HepG2 (cell line): ENCODE results near the gene SBK1. TPM values are rescaled to one million over a fixed set of nuclear protein-coding genes. Genes with fewer than 3 reads are reported as not detected.
A peak's percentile ranks its signal among the peaks of the same experiment; 100 is the strongest.

Experiments used
- ARID3A ChIP-seq: IDR thresholded peaks from 2 replicates; pipeline ENCODE4 v1.6.1; 2012; ENCODE audit warnings: low read depth, low read length, improper control_type of control experiment
- DR1 ChIP-seq: sonication (generic); formaldehyde crosslinking; IDR thresholded peaks from 2 replicates; pipeline ENCODE4 v1.8.0; 2021; ENCODE audit warnings: mild to moderate bottlenecking, missing genetic modification reagents, inconsistent platforms
- FOXK2 ChIP-seq: fragments of 450-650 bp; IDR thresholded peaks from 2 replicates; pipeline ENCODE4 v1.6.1; 2016
- FOXP4 ChIP-seq: sonication (generic); formaldehyde crosslinking; IDR thresholded peaks from 2 replicates; pipeline ENCODE4 v1.4.0; 2020; ENCODE audit warnings: missing genetic modification reagents
- GPN1 ChIP-seq: sonication (generic); formaldehyde crosslinking; IDR thresholded peaks from 2 replicates; pipeline ENCODE4 v1.5.1; 2020; ENCODE audit warnings: missing genetic modification reagents, borderline replicate concordance
- HMG20B ChIP-seq: conservative IDR thresholded peaks from 2 replicates; pipeline ENCODE4 v1.6.1; 2016; ENCODE audit warnings: missing genetic modification reagents, missing compliant biosample characterization
- IKZF1 ChIP-seq: fragments of 450-650 bp; IDR thresholded peaks from 2 replicates; pipeline ENCODE4 v1.7.1; 2016
- ISL2 ChIP-seq: sonication (generic); formaldehyde crosslinking; IDR thresholded peaks from 2 replicates; pipeline ENCODE4 v1.5.0; 2020; ENCODE audit warnings: missing genetic modification reagents
- MIER2 ChIP-seq: IDR thresholded peaks from 2 replicates; pipeline ENCODE4 v1.6.1; 2016; ENCODE audit warnings: missing biosample characterization, missing genetic modification reagents
- NR3C1 ChIP-seq: sonication (generic); formaldehyde crosslinking; IDR thresholded peaks from 2 replicates; pipeline ENCODE4 v1.4.0; 2020; ENCODE audit warnings: missing genetic modification reagents
- SALL2 ChIP-seq: sonication (generic); formaldehyde crosslinking; IDR thresholded peaks from 2 replicates; pipeline ENCODE4 v1.8.1; 2023; ENCODE audit warnings: mild to moderate bottlenecking, missing genetic modification reagents, inconsistent platforms
- SAP130 ChIP-seq: IDR thresholded peaks from 2 replicates; pipeline ENCODE4 v1.6.1; 2016; ENCODE audit warnings: low read depth
- SIN3B ChIP-seq: fragments of 150-350 bp; IDR thresholded peaks from 2 replicates; pipeline ENCODE4 v1.6.1; 2014; ENCODE audit warnings: low read length
- TFE3 ChIP-seq: IDR thresholded peaks from 2 replicates; pipeline ENCODE4 v1.6.1; 2016
- YEATS4 ChIP-seq: sonication (generic); formaldehyde crosslinking; IDR thresholded peaks from 2 replicates; pipeline ENCODE4 v1.4.0; 2020; ENCODE audit warnings: missing genetic modification reagents, borderline replicate concordance
- ZNF160 ChIP-seq: sonication (generic); formaldehyde crosslinking; IDR thresholded peaks from 2 replicates; pipeline ENCODE4 v1.8.0; 2022; ENCODE audit warnings: mild to moderate bottlenecking, inconsistent platforms, missing genetic modification reagents
- ZNF253 ChIP-seq: sonication (generic); formaldehyde crosslinking; IDR thresholded peaks from 2 replicates; pipeline ENCODE4 v1.8.0; 2022; ENCODE audit warnings: mild to moderate bottlenecking, missing genetic modification reagents, borderline replicate concordance
- ZNF281 ChIP-seq: sonication (generic); formaldehyde crosslinking; IDR thresholded peaks from 2 replicates; pipeline ENCODE4 v1.4.0; 2020; ENCODE audit warnings: missing genetic modification reagents, borderline replicate concordance
- ZNF282 ChIP-seq: fragments of 450-650 bp; IDR thresholded peaks from 2 replicates; pipeline ENCODE4 v1.6.1; 2018; ENCODE audit not compliant: partially characterized antibody
- ZNF430 ChIP-seq: sonication (generic); formaldehyde crosslinking; IDR thresholded peaks from 2 replicates; pipeline ENCODE4 v1.9.0; 2021; ENCODE audit warnings: mild to moderate bottlenecking, missing genetic modification reagents
- ZNF510 ChIP-seq: sonication (generic); formaldehyde crosslinking; IDR thresholded peaks from 2 replicates; pipeline ENCODE4 v1.4.0; 2020; ENCODE audit warnings: low read depth, mild to moderate bottlenecking, missing genetic modification reagents
- ZNF652 ChIP-seq: IDR thresholded peaks from 2 replicates; pipeline ENCODE4 v1.6.1; 2016; ENCODE audit warnings: low read depth, borderline replicate concordance
- ZNF660 ChIP-seq: sonication (generic); formaldehyde crosslinking; IDR thresholded peaks from 2 replicates; pipeline ENCODE4 v1.5.1; 2020; ENCODE audit warnings: mild to moderate bottlenecking, low read depth, missing genetic modification reagents, borderline replicate concordance
- ZNF724P ChIP-seq: sonication (generic); formaldehyde crosslinking; IDR thresholded peaks from 2 replicates; pipeline ENCODE4 v1.8.0; 2022; ENCODE audit warnings: missing genetic modification reagents, borderline replicate concordance
- ZNF776 ChIP-seq: sonication (generic); formaldehyde crosslinking; IDR thresholded peaks from 2 replicates; pipeline ENCODE4 v1.4.0; 2020; ENCODE audit warnings: mild to moderate bottlenecking, missing genetic modification reagents
- polyA plus RNA-seq, 8 experiments: library from polyadenylated mRNA; depleted of rRNA in 3 of 8; stranded (reverse) in 7 of 8; unstranded in 1 of 8; fragments of >200 nt; fragmentation: Illumina TruSeq in 4 of 8; extraction: Trizol in 4 of 8; gene quantifications; 2 replicates each; pipeline versions ENCODE4 v1.2.1 to v1.2.3, GENCODE V29; 2011 to 2016; ENCODE audit warnings: low read depth in 4 of 8, missing spikeins in 1 of 8, mixed read lengths in 1 of 8; ENCODE audit not compliant: insufficient read depth in 1 of 8
- total RNA-seq, 5 experiments: library from RNA; depleted of rRNA; stranded (reverse); fragments of >200 nt; fragmentation: Illumina TruSeq; extraction: Trizol; gene quantifications; 2 replicates each; pipeline ENCODE4 v1.2.3, GENCODE V29; 2016; ENCODE audit warnings: low read depth in 1 of 5

Gene SBK1
- total and polyA plus RNA-seq, 2 of the 13 experiments (the other 11 are each of a cell fraction or from before 2014, with no cell fraction given) = 0.15 to 0.17 TPM

- TF ChIP-seq ISL2 = peak; percentile 42; the same call in 1 of the 2 replicates
- peak; percentile 98; the same call in 1 of the 2 replicates for TF ChIP-seq GPN1 (CRISPR knock-in tag)
- no peak for TF ChIP-seq FOXK2
- peak; percentile 89 for TF ChIP-seq ZNF430 (CRISPR knock-in tag)
- TF ChIP-seq ZNF281 = peak; percentile 92
- peak; percentile 81; the same call in 1 of the 2 replicates for TF ChIP-seq ZNF160 (CRISPR knock-in tag)
- TF ChIP-seq IKZF1 = no peak
- no peak for TF ChIP-seq NR3C1 (CRISPR knock-in tag)
- peak; percentile 55; the same call in 1 of the 2 replicates for TF ChIP-seq FOXP4 (CRISPR knock-in tag)
- TF ChIP-seq TFE3 (CRISPR knock-in tag) = peak; percentile 93
- 0 out of 2 replicates have a peak, but pooled peaks have one; percentile 41 for TF ChIP-seq ZNF660
- 0 out of 2 replicates have a peak, but pooled peaks have one; percentile 59 for TF ChIP-seq ZNF253 (CRISPR knock-in tag)
- TF ChIP-seq ZNF724P (CRISPR knock-in tag) = peak; percentile 72; the same call in 1 of the 2 replicates
- peak; percentile 32; the same call in 1 of the 2 replicates for TF ChIP-seq DR1 (CRISPR knock-in tag)
- TF ChIP-seq ZNF776 (CRISPR knock-in tag) = peak; percentile 55; the same call in 1 of the 2 replicates
- no peak for TF ChIP-seq SIN3B
- peak; percentile 49; the same call in 1 of the 2 replicates for TF ChIP-seq YEATS4 (CRISPR knock-in tag)
- no peak for TF ChIP-seq ZNF510 (CRISPR knock-in tag)
- TF ChIP-seq MIER2 (CRISPR knock-in tag) = peak; percentile 100
- no peak for TF ChIP-seq ARID3A
- TF ChIP-seq ZNF652 (CRISPR knock-in tag) = no peak
- TF ChIP-seq ZNF282 = no peak
- TF ChIP-seq SALL2 (CRISPR knock-in tag) = peak; percentile 60; the same call in 1 of the 2 replicates
- peak; percentile 88 for TF ChIP-seq SAP130 (CRISPR knock-in tag)
- peak; percentile 89 for TF ChIP-seq HMG20B (CRISPR knock-in tag)
Measured at GRCh38 chr16:28304214-28304613, 11.9 kb downstream of the SBK1 start (continued).
